ENCODE data around the gene TUBA3D. TPM values are rescaled to one million over a fixed set of nuclear protein-coding genes. Genes with fewer than 3 reads are reported as not detected.
"Not testable (repeated sequence)": the region's sequence is repeated elsewhere in the genome, so short reads cannot be mapped to it uniquely, and the experiment has no call there.

The TUBA3D gene
- total and polyA plus RNA-seq, 2 of the 13 experiments (the other 11 are each of a cell fraction or from before 2014, with no cell fraction given) = not detected

DNA sequence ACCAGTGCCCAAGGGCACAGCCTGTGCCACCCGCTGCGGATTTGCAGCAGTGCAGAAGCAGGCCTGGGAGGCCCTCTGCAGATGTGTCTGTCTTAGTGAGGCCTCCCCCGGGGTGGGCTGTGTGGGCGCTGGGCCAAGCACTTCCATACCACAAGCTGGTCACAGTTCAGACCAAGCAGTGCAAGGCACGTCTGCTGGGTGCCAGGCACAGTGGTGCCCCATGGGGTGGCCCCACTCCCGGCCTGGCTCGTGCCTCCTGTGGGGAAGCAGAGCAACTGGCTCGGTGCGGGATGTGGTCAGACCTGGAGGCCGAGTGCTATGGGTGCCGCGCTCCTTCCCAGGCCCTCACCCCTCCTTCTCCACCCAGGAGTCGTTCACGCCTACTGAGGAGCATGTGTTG is 39.3 kb downstream of the TUBA3D start:
- no CpG with 5 or more reads among the region's 14 CpGs for WGBS (ENCODE audit: low lambda C conversion rate)

GRCh38 chr2:131516011-131516410 is 40.1 kb downstream of the TUBA3D start:
- no peaks in the 10 kb centered on the region for H4K20me1 ChIP-seq (ENCODE audit: insufficient read depth, low read length)
- no peak overlapping the region for H3K4me2 ChIP-seq (ENCODE audit: low read depth, low read length)
- no peaks in the 10 kb centered on the region for H3K27me3 ChIP-seq (ENCODE audit: control insufficient read depth in 1 of 2, insufficient read depth in 2 of 2, low read length in 2 of 2)
- in situ Hi-C loops (cut with HindIII; ENCODE audit: extremely low pct_ligation_motif_present, low pct_unique_long_range_greater_than_20kb) = no loop called here
- H3K9me3 ChIP-seq (ENCODE audit: low read length) = no peaks in the 10 kb centered on the region
- 84% methylated on average over 9 of the region's 10 CpGs for WGBS (ENCODE audit: low lambda C conversion rate)
- POLR2A ChIA-PET = no interaction called here
- DNase-seq (ENCODE audit: low spot score) = no peak
- no peak for ATAC-seq
- H3K4me3 ChIP-seq (replicated peaks in 1 of 3; ENCODE audit: insufficient read depth in 1 of 3, low read depth in 2 of 3, low read length in 3 of 3) = no peak overlapping the region
- H3K79me2 ChIP-seq (ENCODE audit: insufficient read depth, low read length) = no peaks in the 10 kb centered on the region
- no peaks in the 10 kb centered on the region for H3K4me1 ChIP-seq (ENCODE audit: insufficient read depth, low read length)
- no peak overlapping the region for H3K9ac ChIP-seq (ENCODE audit: insufficient read depth, low read depth, low read length)
- H3K36me3 ChIP-seq (replicated peaks in 1 of 2; ENCODE audit: control insufficient read depth in 1 of 2, insufficient read depth in 2 of 2, low read length in 2 of 2) = peaks cover 25 to 29% of the 10 kb centered on the region in 2 experiments; a peak in 4 of 5 replicates
- no TSS peak for BruUV-seq (replicated peaks)
- TF ChIP-seq ZNF335 (CRISPR knock-in tag; IDR thresholded peaks at IDR 0.05) (no peak), DBP (CRISPR knock-in tag; IDR thresholded peaks at IDR 0.05; ENCODE audit: not compliant biosample characterization) (no peak), POLR2A (IDR thresholded peaks at IDR 0.05; ENCODE audit: insufficient read depth in 1 of 2, low read depth in 2 of 2, low read length in 2 of 2) (0 out of 4 replicates have a peak, but pooled peaks of 1 of the 2 experiments have one; percentile 20), ZNF768 (CRISPR knock-in tag; IDR thresholded peaks at IDR 0.05) (peak; percentile 97)
- no peak overlapping the region for H2AFZ ChIP-seq (ENCODE audit: low read length)
- FAIRE-seq = peak; percentile 34
- intact Hi-C loops (cut with micrococcal nuclease; ENCODE audit: unreplicated experiment) = loop anchor here (1.0 kb wide), 1 partner anchor 103 kb away; no protein-coding TSS in a partner anchor
- CTCF ChIA-PET (ENCODE audit: low intra/inter-chr PET ratio, low total read pairs) = no interaction called here
- no peak overlapping the region for H3K27ac ChIP-seq (ENCODE audit: extremely low read length, insufficient read depth, low read length)

More for the DNA sequence above, 39.3 kb downstream of the TUBA3D start:
- H3K27me3 ChIP-seq (ENCODE audit: control insufficient read depth in 1 of 2, insufficient read depth in 2 of 2, low read length in 2 of 2); FAIRE-seq; H2AFZ ChIP-seq (ENCODE audit: low read length); H3K27ac ChIP-seq (ENCODE audit: extremely low read length, insufficient read depth, low read length); H3K4me2 ChIP-seq (ENCODE audit: low read depth, low read length); H3K9me3 ChIP-seq (ENCODE audit: low read length); ATAC-seq; H4K20me1 ChIP-seq (ENCODE audit: insufficient read depth, low read length); H3K79me2 ChIP-seq (ENCODE audit: insufficient read depth, low read length); POLR2A ChIA-PET; in situ Hi-C loops (cut with HindIII; ENCODE audit: extremely low pct_ligation_motif_present, low pct_unique_long_range_greater_than_20kb); H3K4me1 ChIP-seq (ENCODE audit: insufficient read depth, low read length); DNase-seq (ENCODE audit: low spot score); H3K4me3 ChIP-seq (replicated peaks in 1 of 3; ENCODE audit: insufficient read depth in 1 of 3, low read depth in 2 of 3, low read length in 3 of 3); H3K9ac ChIP-seq (ENCODE audit: insufficient read depth, low read depth, low read length); CTCF ChIA-PET (ENCODE audit: low intra/inter-chr PET ratio, low total read pairs); intact Hi-C loops (cut with micrococcal nuclease; ENCODE audit: unreplicated experiment); BruUV-seq (replicated peaks): not testable (repeated sequence)
- H3K36me3 ChIP-seq (replicated peaks in 1 of 2; ENCODE audit: control insufficient read depth in 1 of 2, insufficient read depth in 2 of 2, low read length in 2 of 2) = peaks cover 22 to 30% of the 10 kb centered on the region in 2 experiments; a peak in 4 of 5 replicates
- TF ChIP-seq RBFOX2 (IDR thresholded peaks at IDR 0.05; ENCODE audit: low read depth, low read length) = peak; percentile 41; the same call in 1 of the 2 replicates

Data from HepG2 (cell line).